HG03469 (cell line): Measurements from ENCODE around the gene OTUB1.

Source experiments
- ATAC-seq: cut with Tn5 transposase; IDR thresholded peaks from one replicate; pipeline ENCODE4 v1.9.1; 2021; ENCODE audit warnings: mild to moderate bottlenecking, moderate library complexity, moderate number of reproducible peaks; ENCODE audit not compliant: unreplicated experiment

Gene OTUB1

GRCh38 chr11:64022125-64022784 lies 36.0 kb downstream of the OTUB1 start:
- ATAC-seq, result no peak

- ATAC-seq, result no peak
These were observed 37.8 kb downstream of the OTUB1 start for GRCh38 chr11:64023712-64024710.

- ATAC-seq, result no peak
These were observed 39.0 kb downstream of the OTUB1 start for GRCh38 chr11:64025205-64025604.

GRCh38 chr11:64026575-64027205 lies 40.5 kb downstream of the OTUB1 start:
- ATAC-seq, result no peak

GRCh38 chr11:64027651-64028397 lies 41.6 kb downstream of the OTUB1 start:
- ATAC-seq, result no peak

GRCh38 chr11:64028398-64029115 lies 42.3 kb downstream of the OTUB1 start:
- ATAC-seq, result no peak

- ATAC-seq, result no peak
These were observed 43.5 kb downstream of the OTUB1 start for GRCh38 chr11:64029773-64030172.

GRCh38 chr11:64031001-64031400 lies 44.8 kb downstream of the OTUB1 start:
- ATAC-seq, result no peak

GRCh38 chr11:64032050-64032449 lies 45.8 kb downstream of the OTUB1 start:
- no peak for ATAC-seq

- ATAC-seq, result no peak
These were observed 48.2 kb downstream of the OTUB1 start for GRCh38 chr11:64034411-64034811.

- no peak for ATAC-seq
These were observed 48.9 kb downstream of the OTUB1 start for GRCh38 chr11:64035081-64035524.

GRCh38 chr11:64035576-64035975 lies 49.3 kb downstream of the OTUB1 start, which contains the start of gene FLRT1:
Gene FLRT1, plus strand, starts transcription at chr11:64035931. Its CDS starts 80,337 bp downstream, at chr11:64116268.
- no peak for ATAC-seq

GRCh38 chr11:64036087-64037026 lies 50.1 kb downstream of the OTUB1 start:
- ATAC-seq, result no peak

GRCh38 chr11:64037027-64037634 lies 50.9 kb downstream of the OTUB1 start:
- no peak for ATAC-seq

GRCh38 chr11:64038500-64038899 lies 52.3 kb downstream of the OTUB1 start:
- no peak for ATAC-seq

GRCh38 chr11:64039012-64039665 lies 52.9 kb downstream of the OTUB1 start:
- ATAC-seq, result no peak

GRCh38 chr11:64040684-64041322 lies 54.6 kb downstream of the OTUB1 start:
- ATAC-seq, result no peak
